Right renal cortex interstitium (tissue), 3 donors: ENCODE measurements around the gene WDR48. TPM values are rescaled to one million over a fixed set of nuclear protein-coding genes. Genes with fewer than 3 reads are reported as not detected.

ENCODE experiments used
- DNase-seq, 3 donors: peaks; one replicate each; pipeline ENCODE4 v3.0.0-alpha.2; 2013; ENCODE audit warnings: low read depth in 3 of 3, low spot score in 2 of 3
- polyA plus RNA-seq, 3 donors: library from polyadenylated mRNA; unstranded; fragments of 120-200 nt; gene quantifications; one replicate each; pipeline ENCODE4 v1.2.1, GENCODE V29; 2013; ENCODE audit not compliant: insufficient read length in 3 of 3

WDR48 gene
- polyA plus RNA-seq, 3 donors: 105 to 108 (median 108) TPM

DNA sequence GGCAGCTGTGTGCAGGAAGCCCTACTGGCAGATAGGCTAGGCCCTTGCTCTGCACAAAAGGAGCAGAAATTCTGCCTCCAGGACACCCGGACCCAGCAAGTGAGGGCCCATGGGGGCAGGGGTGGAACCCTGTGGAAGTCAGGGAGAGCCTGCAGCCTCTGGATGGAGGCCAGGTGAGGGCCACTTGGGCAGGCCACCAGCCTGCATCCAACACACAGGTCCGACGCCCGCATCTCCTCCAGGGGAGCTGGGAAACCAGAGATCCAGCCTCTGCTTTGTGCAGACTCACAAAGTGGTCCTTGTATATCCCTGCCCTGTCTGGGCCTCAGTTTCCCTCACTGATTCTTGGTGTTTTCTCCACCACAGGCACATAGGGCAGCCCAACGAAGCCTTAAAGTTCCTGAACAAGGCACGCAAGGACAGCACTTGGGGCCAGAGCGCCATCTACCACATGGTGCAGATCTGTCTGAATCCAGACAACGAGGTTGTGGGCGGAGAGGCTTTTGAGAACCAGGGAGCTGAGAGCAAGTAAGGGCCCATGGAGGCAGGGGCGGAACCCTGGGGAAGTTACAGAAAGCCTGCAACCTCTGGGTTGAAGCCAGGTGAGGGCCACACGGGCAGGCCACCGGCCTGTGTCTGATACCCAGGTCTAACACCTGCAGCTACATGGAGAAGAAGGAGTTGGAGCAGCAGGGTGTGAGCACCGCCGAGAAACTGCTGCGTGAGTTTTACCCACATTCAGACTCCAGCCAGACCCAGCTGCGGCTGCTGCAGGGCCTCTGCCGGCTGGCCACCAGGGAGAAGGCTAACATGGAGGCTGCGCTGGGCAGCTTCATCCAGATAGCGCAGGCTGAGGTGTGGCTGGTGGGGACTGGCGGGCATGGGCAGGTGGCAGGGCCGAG, 85.0 kb downstream of the WDR48 start:
- no peak for DNase-seq

DNA sequence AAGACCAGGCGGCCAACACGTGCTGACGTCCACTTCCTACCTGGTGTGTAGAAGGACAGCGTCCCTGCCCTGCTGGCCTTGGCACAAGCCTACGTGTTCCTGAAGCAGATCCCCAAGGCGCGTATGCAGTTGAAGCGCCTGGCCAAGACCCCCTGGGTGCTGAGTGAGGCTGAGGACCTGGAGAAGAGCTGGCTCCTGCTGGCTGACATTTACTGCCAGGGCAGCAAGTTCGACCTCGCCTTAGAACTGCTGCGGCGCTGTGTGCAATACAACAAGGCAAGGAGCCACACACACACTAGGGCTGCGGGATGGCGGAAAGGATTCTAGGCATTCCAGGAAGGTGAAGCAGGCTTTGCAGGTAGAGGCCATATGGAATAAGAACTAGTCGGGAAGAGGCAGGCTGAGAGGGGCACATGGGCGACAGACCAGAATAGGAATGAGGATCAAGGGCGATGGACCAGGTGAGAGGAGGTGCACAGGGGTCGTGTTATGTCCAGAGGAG, 85.7 kb downstream of the WDR48 start:
- DNase-seq: no peak

GRCh38 chr3:39137991-39138803, 86.4 kb downstream of the WDR48 start:
- DNase-seq: no peak

- DNase-seq: no peak
Observed at GRCh38 chr3:39138804-39139415, 87.1 kb downstream of the WDR48 start.

DNA sequence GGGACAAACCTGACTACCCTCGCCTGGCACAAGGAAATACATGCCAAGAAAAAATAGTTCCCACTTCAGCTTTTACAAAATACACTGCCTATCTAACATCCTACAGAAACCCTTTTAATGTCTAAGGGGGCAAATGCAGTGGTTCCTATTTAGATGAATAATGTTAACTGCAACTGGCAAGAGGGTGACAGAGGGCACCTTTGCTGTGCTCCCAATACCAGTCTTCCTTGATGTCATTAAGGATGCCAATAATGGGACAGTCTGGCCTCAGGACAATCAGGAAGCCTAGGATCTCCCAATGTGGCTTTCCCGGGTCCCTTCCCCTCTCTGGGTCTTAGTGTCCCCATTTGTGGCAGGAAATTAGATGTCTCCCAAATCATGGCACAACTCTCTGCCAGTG, 87.6 kb downstream of the WDR48 start:
- DNase-seq: no peak

- DNase-seq: no peak
Observed at GRCh38 chr3:39140341-39140971, 88.6 kb downstream of the WDR48 start.

GRCh38 chr3:39141171-39141995, 89.6 kb downstream of the WDR48 start:
- no peak for DNase-seq

DNA sequence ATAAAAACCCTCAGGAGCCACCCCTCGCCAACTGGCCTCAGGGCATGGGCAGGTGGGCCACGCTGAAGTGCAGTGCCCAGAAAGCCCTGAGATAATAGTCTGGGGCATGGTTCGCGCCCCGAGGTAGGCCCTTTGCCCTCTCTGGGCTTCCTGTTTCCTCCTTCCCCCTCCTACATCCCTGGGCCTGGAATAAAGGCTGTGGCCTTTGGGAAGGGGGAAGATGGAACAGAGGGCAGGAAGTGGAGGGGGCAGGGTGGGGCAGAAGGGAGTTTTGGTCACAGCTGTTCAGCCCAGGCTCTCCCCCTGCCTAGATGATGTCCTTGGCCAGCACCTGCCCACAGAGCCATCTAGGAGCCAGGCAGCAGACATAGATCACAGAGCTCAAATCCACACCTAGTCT, 90.3 kb downstream of the WDR48 start:
- DNase-seq: no peak

- no peak for DNase-seq
Observed at GRCh38 chr3:39143051-39143885, 91.5 kb downstream of the WDR48 start.

GRCh38 chr3:39144095-39144747, 92.4 kb downstream of the WDR48 start:
- DNase-seq: no peak

GRCh38 chr3:39144748-39145380, 93.0 kb downstream of the WDR48 start:
- DNase-seq: no peak

- no peak for DNase-seq
Observed at GRCh38 chr3:39146083-39146501, 94.3 kb downstream of the WDR48 start.

Other genes with a start within 250 kb of the WDR48 start
- not detected for gene SCN10A, start 235.8 kb upstream of the WDR48 start, polyA plus RNA-seq
- gene SCN11A, start 72 bp upstream of the WDR48 start, polyA plus RNA-seq: under 1 TPM; 0.54 to 0.85 (median 0.72) TPM
- 10 to 100 TPM; 55.5 to 59.3 (median 59.1) TPM for gene GORASP1, start 55.6 kb downstream of the WDR48 start, polyA plus RNA-seq
- 1 to 10 TPM; 5.8 to 7.3 (median 7.1) TPM for gene TTC21A, start 55.7 kb downstream of the WDR48 start, polyA plus RNA-seq
- gene CSRNP1, start 101.6 kb downstream of the WDR48 start, polyA plus RNA-seq: 10 to 100 TPM in 1 of 3 donors, 1 to 10 TPM in 2; 8.3 to 10.6 (median 9.2) TPM
- under 1 TPM; 0.12 to 0.47 (median 0.16) TPM for gene XIRP1, start 140.6 kb downstream of the WDR48 start, polyA plus RNA-seq
- 1 to 10 TPM; 4.8 to 5.9 (median 4.9) TPM for gene CX3CR1, start 228.0 kb downstream of the WDR48 start, polyA plus RNA-seq